Trophoblast cell (in vitro differentiated cells and primary cell): ENCODE measurements around the gene MTFMT.

ENCODE experiments used
- DNase-seq, 2 donors: peaks; one replicate each; pipeline ENCODE4 v3.0.0-alpha.2; 2016
- H2AFZ ChIP-seq: 2 replicates; pipeline ENCODE4 v1.6.1; 2013; ENCODE audit warnings: low read length, moderate library complexity, mild to moderate bottlenecking; ENCODE audit not compliant: insufficient read depth, poor library complexity
- H2AK5ac ChIP-seq: 2 replicates; pipeline ENCODE4 v1.6.1; 2013; ENCODE audit warnings: mild to moderate bottlenecking, low read length
- H2BK120ac ChIP-seq: 2 replicates; pipeline ENCODE4 v1.6.1; 2013; ENCODE audit warnings: low read length, mild to moderate bottlenecking, moderate library complexity; ENCODE audit not compliant: insufficient read depth, poor library complexity
- H2BK12ac ChIP-seq: 2 replicates; pipeline ENCODE4 v1.6.1; 2013; ENCODE audit warnings: mild to moderate bottlenecking, low read length, moderate library complexity
- H2BK5ac ChIP-seq: 2 replicates; pipeline ENCODE4 v1.6.1; 2013; ENCODE audit warnings: low read length, low read depth, moderate library complexity, mild to moderate bottlenecking; ENCODE audit not compliant: poor library complexity
- H3K14ac ChIP-seq: 2 replicates; pipeline ENCODE4 v1.6.1; 2013; ENCODE audit warnings: mild to moderate bottlenecking, low read length
- H3K18ac ChIP-seq: 2 replicates; pipeline ENCODE4 v1.6.1; 2013; ENCODE audit warnings: mild to moderate bottlenecking, low read length
- H3K23ac ChIP-seq: 2 replicates; pipeline ENCODE4 v1.6.1; 2013; ENCODE audit warnings: low read length
- H3K27ac ChIP-seq: 2 replicates; pipeline ENCODE4 v1.5.1; 2013; ENCODE audit warnings: low read depth, mild to moderate bottlenecking, inconsistent platforms, low read length, moderate library complexity
- H3K27me3 ChIP-seq: 2 replicates; pipeline ENCODE4 v1.6.1; 2013; ENCODE audit warnings: inconsistent platforms, mild to moderate bottlenecking, low read length, moderate library complexity; ENCODE audit not compliant: insufficient read depth
- H3K36me3 ChIP-seq, 2 experiments: 1 replicate in 1 of 2; 2 replicates in 1 of 2; pipeline ENCODE4 v1.6.1; 2013; ENCODE audit warnings: low read length in 2 of 2, mild to moderate bottlenecking in 2 of 2, moderate library complexity in 1 of 2; ENCODE audit not compliant: insufficient read depth in 2 of 2, control insufficient read depth in 1 of 2
- H3K4ac ChIP-seq: 2 replicates; pipeline ENCODE4 v1.6.1; 2013; ENCODE audit warnings: low read depth, mild to moderate bottlenecking, low read length, moderate library complexity
- H3K4me1 ChIP-seq, 2 experiments: 1 replicate in 1 of 2; 2 replicates in 1 of 2; pipeline ENCODE4 v1.6.1; 2013; ENCODE audit warnings: low read length in 2 of 2, mild to moderate bottlenecking in 2 of 2, moderate library complexity in 1 of 2; ENCODE audit not compliant: insufficient read depth in 2 of 2, control insufficient read depth in 1 of 2
- H3K4me2 ChIP-seq: 2 replicates; pipeline ENCODE4 v1.6.1; 2013; ENCODE audit warnings: inconsistent platforms, mild to moderate bottlenecking, low read length, moderate library complexity
- H3K4me3 ChIP-seq: 2 replicates; pipeline ENCODE4 v1.5.1; 2013; ENCODE audit warnings: mild to moderate bottlenecking, low read depth, low read length, inconsistent platforms
- H3K79me1 ChIP-seq: one replicate; pipeline ENCODE4 v1.6.1; 2013; ENCODE audit warnings: low read length
- H3K79me2 ChIP-seq: 2 replicates; pipeline ENCODE4 v1.6.1; 2013; ENCODE audit warnings: low read length, mild to moderate bottlenecking; ENCODE audit not compliant: control insufficient read depth, insufficient read depth, poor library complexity
- H3K9ac ChIP-seq: 2 replicates; pipeline ENCODE4 v1.6.1; 2013; ENCODE audit warnings: mild to moderate bottlenecking, low read length
- H3K9me3 ChIP-seq: 2 replicates; pipeline ENCODE4 v1.6.1; 2013; ENCODE audit warnings: low read depth, mild to moderate bottlenecking, control low read depth, inconsistent platforms, low read length; ENCODE audit not compliant: insufficient read depth
- H4K12ac ChIP-seq: 2 replicates; pipeline ENCODE4 v1.6.1; 2013; ENCODE audit warnings: low read depth, mild to moderate bottlenecking, low read length, moderate library complexity
- H4K8ac ChIP-seq: 2 replicates; pipeline ENCODE4 v1.6.1; 2013; ENCODE audit warnings: low read depth, mild to moderate bottlenecking, low read length, moderate library complexity
- H4K91ac ChIP-seq: one replicate; pipeline ENCODE4 v1.6.1; 2013; ENCODE audit warnings: low read depth, mild to moderate bottlenecking, low read length, moderate library complexity
- WGBS: extraction: QIAGEN DNeasy Blood & Tissue Kit; methylation state at CpG from one replicate; pipeline ENCODE4 v1.1.7; 2013; ENCODE audit warnings: missing lambda C conversion rate; ENCODE audit not compliant: insufficient read length, insufficient coverage; ENCODE audit errors: extremely low coverage; 5-methylcytosine and 5-hydroxymethylcytosine counted together

The MTFMT gene

GRCh38 chr15:65028338-65028737 lies 1.1 kb downstream of the MTFMT start:
- H3K4me2 ChIP-seq: peak overlapping the region; percentile 0
- H3K9ac ChIP-seq: no peak overlapping the region
- no peak overlapping the region for H4K8ac ChIP-seq
- WGBS: no CpG with 5 or more reads among the region's 10 CpGs
- no peaks in the 10 kb centered on the region for H3K27me3 ChIP-seq
- H3K4me1 ChIP-seq: peaks cover 2 to 3% of the 10 kb centered on the region in 2 experiments
- no peak overlapping the region for H2BK5ac ChIP-seq
- DNase-seq: no peak
- no peak overlapping the region for H3K4ac ChIP-seq
- no peak overlapping the region for H2BK120ac ChIP-seq
- no peaks in the 10 kb centered on the region for H3K36me3 ChIP-seq
- H2BK12ac ChIP-seq: no peak overlapping the region
- H2AFZ ChIP-seq: no peak overlapping the region
- no peak overlapping the region for H3K23ac ChIP-seq
- H3K27ac ChIP-seq: no peak overlapping the region
- peaks cover 2% of the 10 kb centered on the region for H3K9me3 ChIP-seq
- no peak overlapping the region for H2AK5ac ChIP-seq
- no peak overlapping the region for H4K91ac ChIP-seq
- peaks cover 5% of the 10 kb centered on the region for H3K79me2 ChIP-seq
- H3K18ac ChIP-seq: no peak overlapping the region
- H3K4me3 ChIP-seq: no peak overlapping the region
- H3K79me1 ChIP-seq: peaks cover 5% of the 10 kb centered on the region
- no peak overlapping the region for H3K14ac ChIP-seq
- H4K12ac ChIP-seq: no peak overlapping the region

- Histone ChIP-seq H3K79me1 (peaks cover 5% of the 10 kb centered on the region), H2BK5ac (no peak overlapping the region), H3K18ac (no peak overlapping the region), H3K4ac (no peak overlapping the region), H3K4me1 (peaks cover 2 to 3% of the 10 kb centered on the region in 2 experiments), H4K91ac (no peak overlapping the region), H4K8ac (no peak overlapping the region), H3K27ac (no peak overlapping the region), H2BK12ac (no peak overlapping the region), H3K27me3 (no peaks in the 10 kb centered on the region), H3K36me3 (no peaks in the 10 kb centered on the region), H2AFZ (no peak overlapping the region), H3K4me3 (no peak overlapping the region), H3K4me2 (no peak overlapping the region), H2AK5ac (no peak overlapping the region), H4K12ac (no peak overlapping the region), H3K14ac (no peak overlapping the region), H2BK120ac (no peak overlapping the region), H3K9me3 (peaks cover 2% of the 10 kb centered on the region), H3K9ac (no peak overlapping the region), H3K23ac (no peak overlapping the region), H3K79me2 (peaks cover 5% of the 10 kb centered on the region)
- no peak for DNase-seq
- WGBS: no CpG with 5 or more reads among the region's 1 CpG
Observed at GRCh38 chr15:65027593-65027992, 1.8 kb downstream of the MTFMT start.

- H3K4ac ChIP-seq: no peak overlapping the region
- no peak overlapping the region for H3K18ac ChIP-seq
- H2AFZ ChIP-seq: no peak overlapping the region
- H2BK12ac ChIP-seq: no peak overlapping the region
- H3K36me3 ChIP-seq: no peaks in the 10 kb centered on the region
- no peak overlapping the region for H2BK5ac ChIP-seq
- no peak overlapping the region for H2AK5ac ChIP-seq
- H3K79me2 ChIP-seq: peaks cover 5% of the 10 kb centered on the region
- H3K9ac ChIP-seq: no peak overlapping the region
- no CpG with 5 or more reads among the region's 6 CpGs for WGBS
- H3K27me3 ChIP-seq: no peaks in the 10 kb centered on the region
- H4K12ac ChIP-seq: no peak overlapping the region
- no peak overlapping the region for H2BK120ac ChIP-seq
- H3K27ac ChIP-seq: no peak overlapping the region
- DNase-seq: no peak
- H3K4me3 ChIP-seq: no peak overlapping the region
- no peak overlapping the region for H3K4me2 ChIP-seq
- no peak overlapping the region for H3K14ac ChIP-seq
- peaks cover 2% of the 10 kb centered on the region for H3K9me3 ChIP-seq
- H3K23ac ChIP-seq: no peak overlapping the region
- H3K4me1 ChIP-seq: peaks cover 2 to 3% of the 10 kb centered on the region in 2 experiments
- H3K79me1 ChIP-seq: peaks cover 5% of the 10 kb centered on the region
- no peak overlapping the region for H4K91ac ChIP-seq
- no peak overlapping the region for H4K8ac ChIP-seq
Observed at GRCh38 chr15:65026756-65027155, 2.7 kb downstream of the MTFMT start.

GRCh38 chr15:65021488-65021887 lies 8.0 kb downstream of the MTFMT start:
- no peak overlapping the region for H3K4me3 ChIP-seq
- H3K4me2 ChIP-seq: no peak overlapping the region
- H3K27me3 ChIP-seq: no peaks in the 10 kb centered on the region
- no peak overlapping the region for H2BK120ac ChIP-seq
- H3K18ac ChIP-seq: no peak overlapping the region
- no peak overlapping the region for H4K8ac ChIP-seq
- H2AK5ac ChIP-seq: no peak overlapping the region
- H3K23ac ChIP-seq: no peak overlapping the region
- no peak for DNase-seq
- no peak overlapping the region for H2BK5ac ChIP-seq
- H3K4ac ChIP-seq: no peak overlapping the region
- H3K36me3 ChIP-seq: peaks cover 0 to 2% of the 10 kb centered on the region in 2 experiments
- H3K79me1 ChIP-seq: no peaks in the 10 kb centered on the region
- H3K27ac ChIP-seq: no peak overlapping the region
- no peak overlapping the region for H4K12ac ChIP-seq
- H3K14ac ChIP-seq: no peak overlapping the region
- H2AFZ ChIP-seq: no peak overlapping the region
- H3K9me3 ChIP-seq: no peaks in the 10 kb centered on the region
- H2BK12ac ChIP-seq: no peak overlapping the region
- no peaks in the 10 kb centered on the region for H3K4me1 ChIP-seq
- no peaks in the 10 kb centered on the region for H3K79me2 ChIP-seq
- H3K9ac ChIP-seq: no peak overlapping the region
- H4K91ac ChIP-seq: no peak overlapping the region
